ENCODE data around the gene CDT1.
A peak's percentile ranks its signal among the peaks of the same experiment; 100 is the strongest.

Gene CDT1

DNA sequence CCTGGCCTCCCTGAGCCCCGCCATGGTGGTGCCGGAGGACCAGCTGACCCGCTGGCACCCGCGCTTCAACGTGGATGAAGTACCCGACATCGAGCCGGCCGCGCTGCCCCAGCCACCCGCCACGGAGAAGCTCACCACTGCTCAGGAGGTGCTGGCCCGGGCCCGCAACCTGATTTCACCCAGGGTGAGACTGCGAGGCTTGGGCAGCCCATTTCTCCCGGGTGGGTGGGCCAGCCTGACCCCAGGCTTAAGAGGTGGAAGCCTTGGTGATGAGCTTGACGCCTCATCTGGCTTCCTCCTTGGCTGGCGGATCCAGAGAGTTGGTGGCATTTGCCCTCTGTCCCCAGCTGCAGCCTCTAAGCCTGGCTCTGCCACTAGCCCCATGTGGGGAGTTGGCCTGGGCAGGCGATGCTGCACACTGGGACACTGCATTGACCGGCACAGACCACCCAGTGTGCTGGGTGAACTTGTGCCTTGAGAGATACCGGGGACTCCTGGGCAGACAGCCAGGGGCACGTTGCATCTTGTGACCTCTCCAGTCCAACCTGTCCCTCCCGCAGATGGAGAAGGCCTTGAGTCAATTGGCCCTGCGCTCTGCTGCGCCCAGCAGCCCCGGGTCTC is 3.0 kb downstream of the CDT1 start:
- Histone ChIP-seq H3K4me3 (peak overlapping the region in 2 of 10 experiments; percentile 86; a peak in 2 of 20 replicates), H3K4me2 (peak overlapping the region in 9 of 11 experiments; percentile 95 to 99 (median 98); a peak in 9 of 22 replicates), H3K27ac (peak overlapping the region in 2 of 11 experiments; percentile 16 to 28; a peak in 3 of 22 replicates), H3K9me3 (replicated peaks in 1 of 11) (no peaks in the 10 kb centered on the region), H3K4me1 (peaks cover 43 to 87% (median 71%) of the 10 kb centered on the region in 10 experiments), H3K27me3 (no peaks in the 10 kb centered on the region), H4K20me1 (peaks cover 14 to 72% (median 69%) of the 10 kb centered on the region in 11 experiments; a peak in 21 of 22 replicates), H3K36me3 (peaks cover 19 to 61% (median 58%) of the 10 kb centered on the region in 11 experiments), H3K9ac (peak overlapping the region in 9 of 11 experiments; percentile 29 to 95 (median 89); a peak in 12 of 22 replicates)
- TF ChIP-seq Cebpa-rat (IDR thresholded peaks at IDR 0.05): no peak

DNA sequence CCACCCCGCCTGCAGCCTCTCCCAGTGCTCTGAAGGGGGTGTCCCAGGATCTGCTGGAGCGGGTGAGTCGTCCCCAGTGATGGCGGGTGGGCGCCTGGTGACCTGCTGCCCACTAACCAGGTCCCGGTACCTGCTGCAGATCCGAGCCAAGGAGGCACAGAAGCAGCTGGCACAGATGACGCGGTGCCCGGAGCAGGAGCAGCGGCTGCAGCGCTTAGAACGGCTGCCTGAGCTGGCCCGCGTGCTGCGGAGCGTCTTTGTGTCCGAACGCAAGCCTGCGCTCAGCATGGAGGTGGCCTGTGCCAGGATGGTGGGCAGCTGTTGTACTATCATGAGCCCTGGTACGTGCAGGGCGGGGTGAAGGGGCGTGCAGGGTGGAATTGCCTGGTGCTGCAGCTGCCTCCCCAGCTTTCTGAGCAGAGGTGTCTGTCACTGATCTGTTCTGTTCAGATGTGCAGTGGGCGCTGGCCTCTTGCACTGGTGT is 3.6 kb downstream of the CDT1 start:
- peaks cover 14 to 72% (median 69%) of the 10 kb centered on the region in 11 experiments; a peak in 21 of 22 replicates for H4K20me1 ChIP-seq
- H3K4me1 ChIP-seq: peaks cover 39 to 84% (median 68%) of the 10 kb centered on the region in 10 experiments
- H3K9me3 ChIP-seq (replicated peaks in 1 of 11): peaks cover 0 to 3% (median 2%) of the 10 kb centered on the region in 11 experiments; a peak in 11 of 22 replicates
- H3K36me3 ChIP-seq: peaks cover 19 to 61% (median 58%) of the 10 kb centered on the region in 11 experiments
- no peak overlapping the region for H3K27ac ChIP-seq
- H3K4me3 ChIP-seq: no peak overlapping the region
- no peaks in the 10 kb centered on the region for H3K27me3 ChIP-seq
- H3K9ac ChIP-seq: peak overlapping the region in 8 of 11 experiments; percentile 10 to 95 (median 88); a peak in 11 of 22 replicates
- H3K4me2 ChIP-seq: peak overlapping the region in 2 of 11 experiments; percentile 95 to 99; a peak in 4 of 22 replicates
- no peak for TF ChIP-seq Cebpa-rat (IDR thresholded peaks at IDR 0.05)

DNA sequence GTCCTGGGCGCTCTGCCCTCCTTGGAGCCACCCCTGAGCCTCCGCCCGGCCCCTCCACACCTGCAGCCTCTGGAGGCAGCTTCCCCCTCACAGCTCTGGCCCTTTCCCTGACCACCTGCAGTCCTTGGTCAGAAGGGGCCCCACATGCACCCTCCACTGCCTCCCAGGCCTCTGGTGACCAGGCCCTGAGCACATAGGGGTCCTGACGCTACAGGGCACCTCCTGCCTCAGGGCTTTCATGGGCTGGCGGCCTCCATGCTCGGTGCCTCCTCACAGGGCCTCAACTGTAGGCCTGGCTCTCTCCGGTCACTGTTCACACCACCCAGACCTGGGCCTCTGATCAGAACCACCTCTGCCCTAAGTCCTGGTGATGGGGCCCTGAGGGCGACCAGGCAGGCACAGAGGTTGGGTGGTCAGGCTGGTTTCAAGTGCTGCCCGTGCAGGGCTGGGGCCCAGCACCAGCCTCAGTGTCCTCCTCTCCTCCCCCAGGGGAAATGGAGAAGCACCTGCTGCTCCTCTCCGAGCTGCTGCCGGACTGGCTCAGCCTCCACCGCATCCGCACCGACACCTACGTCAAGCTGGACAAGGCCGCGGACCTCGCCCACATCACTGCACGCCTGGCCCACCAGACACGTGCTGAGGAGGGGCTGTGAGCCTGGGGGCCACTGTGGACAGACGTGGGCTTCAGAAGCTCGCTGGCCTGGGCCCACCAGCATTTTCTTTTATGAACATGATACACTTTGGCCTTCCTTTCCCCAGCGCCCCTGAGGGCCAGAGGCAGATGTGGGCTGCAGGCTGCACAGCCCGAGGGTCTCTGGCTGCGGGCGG is 4.3 kb downstream of the CDT1 start:
- H3K9me3 ChIP-seq (replicated peaks in 1 of 11): peaks cover 0 to 8% (median 5%) of the 10 kb centered on the region in 11 experiments; a peak in 11 of 22 replicates
- no peak for TF ChIP-seq Cebpa-rat (IDR thresholded peaks at IDR 0.05)
- no peak overlapping the region for H3K4me3 ChIP-seq
- peaks cover 45 to 84% (median 68%) of the 10 kb centered on the region in 10 experiments for H3K4me1 ChIP-seq
- peak overlapping the region in 5 of 11 experiments; percentile 7 to 99 (median 15); a peak in 4 of 22 replicates for H3K4me2 ChIP-seq
- H4K20me1 ChIP-seq: peaks cover 14 to 72% (median 69%) of the 10 kb centered on the region in 11 experiments; a peak in 21 of 22 replicates
- H3K27ac ChIP-seq: peak overlapping the region in 1 of 11 experiments; percentile 32; a peak in 2 of 22 replicates
- H3K9ac ChIP-seq: peak overlapping the region in 9 of 11 experiments; percentile 7 to 92 (median 86); a peak in 11 of 22 replicates
- H3K27me3 ChIP-seq: no peaks in the 10 kb centered on the region
- peaks cover 19 to 61% (median 58%) of the 10 kb centered on the region in 11 experiments for H3K36me3 ChIP-seq

DNA sequence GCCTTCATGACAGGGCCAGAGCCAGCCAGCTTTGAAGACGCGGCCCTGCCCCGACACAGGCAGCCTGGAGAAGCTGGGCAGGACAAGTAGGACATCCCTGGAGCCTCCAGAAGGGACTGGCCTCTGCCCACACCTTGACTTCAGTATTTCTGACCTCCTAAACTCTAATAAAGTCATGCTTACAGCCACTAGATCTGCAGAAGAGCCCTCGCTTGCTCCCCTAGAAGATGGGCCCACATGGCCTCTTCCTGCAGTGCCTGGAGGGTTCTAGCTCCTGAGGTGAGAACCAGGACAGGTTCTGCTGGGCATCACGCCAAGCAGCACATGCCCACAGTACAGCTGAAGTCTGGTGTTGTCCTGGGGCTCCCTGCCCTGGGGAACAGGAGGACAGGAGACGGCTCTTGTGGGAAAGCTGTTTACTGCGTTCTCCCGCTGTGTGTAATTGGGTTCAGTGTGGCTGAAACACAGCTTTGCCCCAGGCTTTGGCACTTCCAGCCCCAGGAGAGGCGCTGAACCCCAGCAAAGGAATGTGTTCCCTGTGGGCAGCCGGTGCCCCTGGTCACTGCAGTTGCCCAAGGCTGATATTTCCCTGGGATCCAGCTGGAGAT is 5.6 kb downstream of the CDT1 start:
- H3K9ac ChIP-seq: peak overlapping the region in 10 of 11 experiments; percentile 85 to 97 (median 90); a peak in 18 of 22 replicates

DNA sequence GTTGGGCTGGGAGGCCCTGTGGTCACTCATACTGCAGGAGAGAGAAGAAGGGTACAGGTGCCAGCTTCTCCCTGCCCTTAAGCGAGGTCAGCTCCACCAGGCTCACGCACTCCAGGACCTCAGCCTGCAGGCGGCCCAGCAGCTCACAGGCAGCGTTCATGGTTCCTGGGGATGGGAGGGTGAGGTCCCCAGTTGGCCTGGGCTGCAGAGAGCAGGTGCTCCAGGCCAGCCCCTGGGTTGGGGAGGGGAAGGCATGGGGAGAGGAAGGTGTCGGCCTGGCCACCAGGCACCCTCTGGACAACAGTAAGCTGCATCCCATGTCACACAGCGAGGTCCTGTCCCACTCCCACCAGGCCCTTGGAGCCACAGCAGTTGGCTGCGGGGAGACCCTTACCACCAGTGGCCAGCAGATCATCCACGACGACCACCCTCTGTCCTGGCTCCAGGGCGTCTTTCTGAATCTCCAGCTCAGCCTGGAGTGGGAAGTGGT is 6.1 kb downstream of the CDT1 start:
- peak overlapping the region; percentile 85 to 97 (median 90); a peak in 21 of 22 replicates for H3K9ac ChIP-seq
- no peak for TF ChIP-seq Cebpa-rat (IDR thresholded peaks at IDR 0.05)

More for the DNA sequence above, 5.6 kb downstream of the CDT1 start:
- peaks cover 47 to 89% (median 68%) of the 10 kb centered on the region in 10 experiments for H3K4me1 ChIP-seq
- peak overlapping the region in 2 of 11 experiments; percentile 96 to 98; a peak in 2 of 22 replicates for H3K27ac ChIP-seq
- peak overlapping the region in 7 of 10 experiments; percentile 71 to 81 (median 73); a peak in 8 of 20 replicates for H3K4me3 ChIP-seq
- H3K4me2 ChIP-seq: peak overlapping the region; percentile 93 to 99 (median 97)
- H3K36me3 ChIP-seq: peaks cover 19 to 61% (median 58%) of the 10 kb centered on the region in 11 experiments
- peaks cover 14 to 70% (median 69%) of the 10 kb centered on the region in 11 experiments; a peak in 21 of 22 replicates for H4K20me1 ChIP-seq
- no peaks in the 10 kb centered on the region for H3K27me3 ChIP-seq
- H3K9me3 ChIP-seq (replicated peaks in 1 of 11): peaks cover 0 to 8% (median 5%) of the 10 kb centered on the region in 11 experiments; a peak in 11 of 22 replicates
- TF ChIP-seq Cebpa-rat (IDR thresholded peaks at IDR 0.05): no peak

DNA sequence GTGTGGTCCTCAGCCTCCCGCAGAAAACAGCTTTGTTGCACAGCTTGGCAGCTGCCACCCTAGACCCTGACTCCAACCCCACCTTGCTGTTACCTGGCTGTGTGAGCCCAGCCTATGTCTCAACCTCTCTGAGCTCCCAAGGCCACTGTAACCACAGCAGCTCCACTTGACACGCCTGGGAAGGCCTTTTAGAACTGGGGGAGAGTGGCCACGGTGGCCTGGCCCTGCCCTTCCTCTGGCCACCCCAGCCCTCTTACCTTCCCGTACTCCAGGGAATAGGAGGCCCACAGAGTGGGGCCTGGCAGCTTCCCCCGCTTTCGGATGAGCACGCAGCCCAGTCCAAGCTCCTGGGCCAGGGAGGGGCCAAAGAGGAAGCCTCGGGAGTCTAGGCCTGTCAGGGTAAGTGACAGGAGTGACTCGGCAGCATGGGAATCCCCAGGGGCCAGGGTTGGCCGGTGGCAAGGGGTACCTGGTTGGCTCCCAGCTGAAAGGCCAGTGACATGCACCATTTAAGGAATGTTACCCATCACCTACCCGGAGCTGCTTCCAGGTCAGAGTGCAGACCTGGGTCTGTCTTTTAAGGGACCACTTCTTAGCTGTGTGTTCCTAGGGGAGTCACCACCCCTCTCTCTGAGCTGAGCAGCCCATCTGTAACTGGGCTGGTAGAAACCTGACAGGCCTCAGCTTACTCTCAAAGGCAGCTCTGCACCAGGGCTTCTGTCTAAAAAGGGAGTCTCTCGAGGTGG is 6.8 kb downstream of the CDT1 start:
- peak overlapping the region; percentile 93 to 99 (median 97) for H3K4me2 ChIP-seq
- TF ChIP-seq Cebpa-rat (IDR thresholded peaks at IDR 0.05): no peak
- H3K27me3 ChIP-seq: no peaks in the 10 kb centered on the region
- peaks cover 14 to 64% (median 59%) of the 10 kb centered on the region in 11 experiments; a peak in 21 of 22 replicates for H4K20me1 ChIP-seq
- peak overlapping the region; percentile 85 to 97 (median 90) for H3K9ac ChIP-seq
- H3K4me3 ChIP-seq: peak overlapping the region; percentile 61 to 81 (median 72)
- peaks cover 19 to 51% (median 50%) of the 10 kb centered on the region in 11 experiments for H3K36me3 ChIP-seq
- peak overlapping the region; percentile 80 to 99 (median 95); a peak in 21 of 22 replicates for H3K27ac ChIP-seq
- H3K4me1 ChIP-seq: peaks cover 36 to 77% (median 57%) of the 10 kb centered on the region in 10 experiments
- H3K9me3 ChIP-seq (replicated peaks in 1 of 11): peaks cover 0 to 8% (median 5%) of the 10 kb centered on the region in 11 experiments; a peak in 11 of 22 replicates

More for the DNA sequence above, 6.1 kb downstream of the CDT1 start:
- Histone ChIP-seq H3K9me3 (replicated peaks in 1 of 11) (peaks cover 0 to 8% (median 5%) of the 10 kb centered on the region in 11 experiments; a peak in 11 of 22 replicates), H3K27me3 (no peaks in the 10 kb centered on the region), H3K4me3 (peak overlapping the region; percentile 61 to 81 (median 72); a peak in 17 of 20 replicates), H3K4me1 (peaks cover 42 to 83% (median 63%) of the 10 kb centered on the region in 10 experiments), H4K20me1 (peaks cover 14 to 65% (median 64%) of the 10 kb centered on the region in 11 experiments; a peak in 21 of 22 replicates), H3K36me3 (peaks cover 19 to 57% (median 56%) of the 10 kb centered on the region in 11 experiments), H3K4me2 (peak overlapping the region; percentile 93 to 99 (median 97)), H3K27ac (peak overlapping the region in 7 of 11 experiments; percentile 89 to 99 (median 96); a peak in 10 of 22 replicates)

All from BLaER1 treated with 17β-estradiol and CSF1 and Interleukin-3, amounts not matched to agents 10 nM and 100 nM (cell line).